Measurements from ENCODE around the gene DEFB118. TPM values are rescaled to one million over a fixed set of nuclear protein-coding genes. Genes with fewer than 3 reads are reported as not detected.

DEFB118 gene
- total RNA-seq, 1 donor from 2014 or later: not detected

GRCh38 chr20:31374346-31374745, 5.9 kb downstream of the DEFB118 start:
- H3K27me3 ChIP-seq: no peaks in the 10 kb centered on the region
- H3K4me1 ChIP-seq: no peaks in the 10 kb centered on the region
- ATAC-seq (no peak), DNase-seq (no peak)
- no peaks in the 10 kb centered on the region for H3K9me3 ChIP-seq
- intact Hi-C loops (cut with DNase I): no loop called here
- H3K36me3 ChIP-seq: no peaks in the 10 kb centered on the region
- no peak overlapping the region for H3K27ac ChIP-seq
- H3K4me3 ChIP-seq: no peak overlapping the region
- no peak for TF ChIP-seq CTCF (IDR thresholded peaks at IDR 0.05)

GRCh38 chr20:31390490-31390889, 22.1 kb downstream of the DEFB118 start, which contains the start of gene DEFB119:
Gene DEFB119 (minus strand): TSS chr20:31390590. CDS start chr20:31390483, 107 bp downstream.
- Histone ChIP-seq H3K9me3 (no peaks in the 10 kb centered on the region), H3K4me3 (no peak within 1 kb of the TSS), H3K27ac (no peak within 1 kb of the TSS), H3K4me1 (no peaks in the 10 kb centered on the region), H3K27me3 (no peaks in the 10 kb centered on the region), H3K36me3 (no peaks in the 10 kb centered on the region)
- TF ChIP-seq CTCF (IDR thresholded peaks at IDR 0.05): no peak
- no peak for ATAC-seq
- no peak for DNase-seq
- intact Hi-C loops (cut with DNase I): no loop called here

- no peaks in the 10 kb centered on the region for H3K27me3 ChIP-seq
- H3K36me3 ChIP-seq: no peaks in the 10 kb centered on the region
- DNase-seq (no peak), ATAC-seq (no peak)
- H3K4me3 ChIP-seq: no peak overlapping the region
- no peaks in the 10 kb centered on the region for H3K9me3 ChIP-seq
- intact Hi-C loops (cut with DNase I): no loop called here
- H3K27ac ChIP-seq: no peak overlapping the region
- no peaks in the 10 kb centered on the region for H3K4me1 ChIP-seq
- no peak for TF ChIP-seq CTCF (IDR thresholded peaks at IDR 0.05)
These were observed 24.4 kb downstream of the DEFB118 start for GRCh38 chr20:31392836-31393235.

DNA sequence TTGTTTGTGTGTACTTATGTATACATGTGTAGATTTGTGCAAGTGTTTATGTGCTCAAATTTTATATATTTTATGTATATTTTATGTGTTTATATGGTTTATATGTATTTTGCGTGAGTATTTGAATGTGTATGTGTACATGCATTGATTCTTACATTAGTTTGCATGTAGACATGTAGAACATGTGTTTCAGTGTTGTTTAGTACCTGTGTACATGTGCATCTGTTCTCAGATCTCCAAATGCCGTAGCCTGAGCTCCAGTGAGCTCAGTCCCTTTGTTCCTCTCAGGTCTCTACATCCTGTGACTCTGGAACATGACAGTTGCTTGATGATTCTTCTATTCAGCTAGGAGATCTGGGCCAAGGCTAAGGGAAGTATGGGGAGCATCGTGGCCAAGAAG, 26.5 kb downstream of the DEFB118 start:
- TF ChIP-seq CTCF (IDR thresholded peaks at IDR 0.05): no peak
- ATAC-seq (no peak), DNase-seq (no peak)
- H3K36me3 ChIP-seq: no peaks in the 10 kb centered on the region
- no peak overlapping the region for H3K27ac ChIP-seq
- intact Hi-C loops (cut with DNase I): no loop called here
- no peaks in the 10 kb centered on the region for H3K4me1 ChIP-seq
- no peaks in the 10 kb centered on the region for H3K9me3 ChIP-seq
- H3K27me3 ChIP-seq: no peaks in the 10 kb centered on the region
- no peak overlapping the region for H3K4me3 ChIP-seq

DNA sequence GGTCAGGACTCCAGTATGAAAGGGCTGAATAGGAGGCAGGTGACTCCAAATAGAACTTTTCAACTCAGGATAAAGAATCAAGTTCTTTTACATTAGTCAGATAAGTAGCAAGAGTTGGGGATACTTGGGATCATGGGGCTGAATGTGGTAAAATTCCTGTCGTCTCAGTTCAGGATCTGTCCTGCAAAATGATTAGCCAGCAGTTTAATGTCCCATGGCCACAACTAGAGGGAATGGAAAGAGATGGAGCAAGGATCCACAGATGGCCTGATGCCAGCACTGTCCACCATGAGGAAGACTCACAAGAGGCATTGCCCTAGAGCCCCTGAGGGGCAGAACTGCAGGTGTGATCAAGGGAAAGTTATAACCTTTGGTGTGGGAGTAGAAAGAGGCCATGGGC, 35.5 kb downstream of the DEFB118 start:
- H3K27ac ChIP-seq: no peak overlapping the region
- ATAC-seq (no peak), DNase-seq (no peak)

More for the DNA sequence above, 35.5 kb downstream of the DEFB118 start:
- no peak for TF ChIP-seq CTCF (IDR thresholded peaks at IDR 0.05)
- Histone ChIP-seq H3K36me3 (no peaks in the 10 kb centered on the region), H3K4me3 (no peak overlapping the region), H3K9me3 (no peaks in the 10 kb centered on the region), H3K27me3 (no peaks in the 10 kb centered on the region), H3K4me1 (no peaks in the 10 kb centered on the region)
- intact Hi-C loops (cut with DNase I): no loop called here
